Activated CD4-positive, alpha-beta memory T cell treated with anti-CD3 and anti-CD28 coated beads for 36 hours (primary cell): ENCODE results near the gene PXYLP1. TPM values are rescaled to one million over a fixed set of nuclear protein-coding genes. Genes with fewer than 3 reads are reported as not detected.

Source experiments
- CTCF ChIA-PET: fragments of 350-600 bp; sonication (Branson Sonifier 250); formaldehyde crosslinking; loops from one replicate; lab custom pipeline; 2021; ENCODE audit warnings: antibody characterized with exemption, inconsistent platforms; lab: Charles Lee
- POLR2A ChIA-PET: fragments of 350-600 bp; sonication (Branson Sonifier 250); formaldehyde crosslinking; loops from one replicate; lab custom pipeline; 2021; ENCODE audit warnings: antibody characterized with exemption; lab: Charles Lee
- DNase-seq: peaks from one replicate; pipeline ENCODE4 v3.0.0-alpha.2; 2020
- H3K27ac Mint-ChIP-seq: one replicate; pipeline ENCODE4 v1.8.0; 2021; ENCODE audit warnings: mixed read lengths
- H3K27me3 Mint-ChIP-seq: one replicate; pipeline ENCODE4 v1.8.0; 2021; ENCODE audit warnings: mixed read lengths
- H3K36me3 Mint-ChIP-seq: one replicate; pipeline ENCODE4 v1.8.0; 2021; ENCODE audit warnings: mixed read lengths
- H3K4me1 Mint-ChIP-seq: one replicate; pipeline ENCODE4 v1.8.0; 2021; ENCODE audit warnings: low read depth, mixed read lengths
- H3K4me3 Mint-ChIP-seq: one replicate; pipeline ENCODE4 v1.8.0; 2021; ENCODE audit warnings: mild to moderate bottlenecking, mixed read lengths
- H3K9me3 Mint-ChIP-seq: one replicate; pipeline ENCODE4 v1.8.0; 2021; ENCODE audit warnings: mixed read lengths
- intact Hi-C: fragments of 100-400 bp; cut with micrococcal nuclease; formaldehyde crosslinking; loops from one replicate; pipeline ENCODE4 v1.15.1; 2023
- total RNA-seq, 2 experiments: library from RNA; stranded (reverse); gene quantifications; one replicate each; pipeline ENCODE4 v1.2.3, GENCODE V29; 2021

Gene PXYLP1
- total RNA-seq, 2 experiments from 2014 or later = 9.0 to 11.6 TPM

GRCh38 chr3:141332416-141332815 lies 100.8 kb downstream of the PXYLP1 start:
- H3K9me3 Mint-ChIP-seq = no peaks in the 10 kb centered on the region
- H3K36me3 Mint-ChIP-seq = no peaks in the 10 kb centered on the region
- H3K4me1 Mint-ChIP-seq = peaks cover 16% of the 10 kb centered on the region
- no peak for DNase-seq
- no peaks in the 10 kb centered on the region for H3K27me3 Mint-ChIP-seq
- intact Hi-C loops = no loop called here
- ChIA-PET POLR2A (no interaction called here), CTCF (interaction anchor here (1.3 kb wide), 1 partner anchor 27 kb away, joined by 3 read pairs; no protein-coding TSS in a partner anchor)
- no peak overlapping the region for H3K27ac Mint-ChIP-seq
- H3K4me3 Mint-ChIP-seq = no peak overlapping the region

DNA sequence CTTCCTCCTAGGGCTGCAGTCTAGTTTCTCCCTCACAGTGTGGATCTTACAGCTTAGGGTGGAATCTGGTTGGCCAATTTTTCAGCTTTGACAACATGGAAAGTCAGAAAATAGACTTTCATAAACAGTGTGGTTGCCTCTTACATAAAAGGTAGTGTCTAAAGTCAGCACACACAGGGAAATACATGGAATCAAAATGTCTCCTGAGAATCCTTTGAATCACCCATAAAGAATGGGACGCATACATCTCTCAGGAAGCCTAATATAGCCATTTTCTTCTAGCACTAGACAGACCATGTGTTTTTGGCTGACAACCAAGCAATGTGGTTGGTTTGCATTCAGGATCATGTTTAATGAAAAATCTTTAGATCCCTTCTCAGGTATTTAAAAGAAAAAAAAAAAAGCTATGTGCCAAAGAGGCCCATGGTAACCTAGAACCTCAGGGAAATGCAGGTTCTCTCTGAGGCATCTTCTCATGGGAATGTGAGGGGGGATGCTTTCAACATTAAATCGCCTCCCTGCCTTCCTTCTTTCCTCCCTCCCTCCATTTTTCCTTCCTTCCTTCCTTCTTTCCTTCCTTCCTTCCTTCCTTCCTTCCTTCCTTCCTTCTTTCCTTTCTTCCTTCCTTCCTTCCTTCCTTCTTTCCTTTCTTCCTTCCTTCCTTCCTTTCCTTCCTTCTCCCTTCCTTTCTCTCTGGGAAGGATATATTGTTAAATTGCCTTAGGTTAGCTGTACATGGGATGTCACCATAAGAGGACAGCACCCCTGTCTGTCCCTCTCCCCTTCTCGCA lies 102.4 kb downstream of the PXYLP1 start:
- Mint-ChIP-seq H3K9me3 (no peaks in the 10 kb centered on the region), H3K27me3 (no peaks in the 10 kb centered on the region), H3K27ac (no peak overlapping the region), H3K4me3 (no peak overlapping the region), H3K36me3 (no peaks in the 10 kb centered on the region), H3K4me1 (peaks cover 3% of the 10 kb centered on the region)
- no peak for DNase-seq
- ChIA-PET POLR2A (no interaction called here), CTCF (interaction anchor here (1.2 kb wide), 1 partner anchor 121 kb away, joined by 3 read pairs; no protein-coding TSS in a partner anchor)
- intact Hi-C loops = no loop called here

GRCh38 chr3:141334627-141335250 lies 103.1 kb downstream of the PXYLP1 start:
- H3K36me3 Mint-ChIP-seq = no peaks in the 10 kb centered on the region
- intact Hi-C loops = no loop called here
- DNase-seq = no peak
- H3K27ac Mint-ChIP-seq = no peak overlapping the region
- ChIA-PET POLR2A (no interaction called here), CTCF (no interaction called here)
- no peaks in the 10 kb centered on the region for H3K27me3 Mint-ChIP-seq
- peaks cover 3% of the 10 kb centered on the region for H3K4me1 Mint-ChIP-seq
- no peaks in the 10 kb centered on the region for H3K9me3 Mint-ChIP-seq
- H3K4me3 Mint-ChIP-seq = no peak overlapping the region

DNA sequence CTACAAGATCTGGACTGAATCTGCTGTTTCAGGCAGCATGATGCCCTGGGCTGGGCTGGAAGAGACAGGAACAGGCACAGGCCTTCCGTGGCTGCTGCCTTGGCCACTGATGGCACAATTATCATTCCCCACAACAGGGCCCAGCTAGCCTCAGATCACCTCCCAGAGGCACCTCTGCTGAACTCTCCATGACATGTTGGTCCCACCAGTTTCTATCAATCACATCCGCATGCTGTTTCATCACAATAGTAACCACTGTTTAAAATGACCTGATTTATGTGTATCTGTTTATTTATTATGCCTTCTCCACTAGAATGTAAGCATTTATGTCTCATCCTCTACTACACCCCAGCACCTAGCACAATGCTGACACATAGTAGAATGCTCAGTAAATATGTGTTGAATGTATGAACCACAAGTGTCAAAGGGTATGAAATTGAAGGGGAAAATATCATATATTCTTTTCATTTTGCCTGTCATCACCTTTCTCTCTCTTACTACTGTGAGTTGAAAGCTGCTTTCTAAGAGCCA lies 104.0 kb downstream of the PXYLP1 start:
- Mint-ChIP-seq H3K4me3 (no peak overlapping the region), H3K27me3 (no peaks in the 10 kb centered on the region)
- POLR2A ChIA-PET = no interaction called here

DNA sequence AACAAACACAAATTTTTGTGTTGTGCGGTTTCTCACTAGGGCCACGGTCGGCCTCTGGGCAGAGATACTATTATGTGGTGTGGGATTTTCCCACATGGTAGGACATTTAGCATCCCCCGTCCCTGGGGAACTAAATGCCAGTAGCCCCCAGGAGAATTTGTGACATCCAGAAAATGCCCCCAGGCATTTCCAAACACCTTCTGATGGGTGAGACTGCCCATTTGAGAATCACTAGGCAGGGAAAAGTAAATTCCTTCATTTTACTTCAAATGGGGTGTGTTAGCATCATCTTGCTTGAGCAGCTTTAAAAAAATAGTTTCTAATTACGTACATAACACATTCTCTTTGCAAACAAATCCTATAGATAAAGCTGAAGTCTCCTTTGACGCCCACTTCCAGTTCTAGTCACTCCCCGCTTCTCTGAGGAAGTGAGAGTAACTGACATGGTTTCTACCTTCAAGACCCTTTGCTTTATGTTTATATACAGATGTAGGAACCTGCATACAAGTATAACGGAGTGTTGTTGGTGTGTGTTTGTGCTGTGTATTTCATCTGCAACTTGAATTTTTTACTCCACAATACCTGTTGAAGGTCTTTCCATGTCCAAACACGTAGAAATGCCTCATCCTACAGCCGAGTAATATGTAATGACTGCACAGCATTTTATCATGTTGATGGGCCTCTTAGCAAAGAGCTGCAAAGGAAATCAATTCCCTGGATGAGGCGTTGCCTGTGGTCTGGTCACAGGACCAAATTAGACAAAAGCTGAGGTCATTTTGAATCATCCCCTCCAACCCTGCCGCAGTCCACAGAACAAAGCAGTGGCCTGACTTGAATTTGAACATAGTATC lies 105.3 kb downstream of the PXYLP1 start:
- DNase-seq = no peak
- intact Hi-C loops = no loop called here
- ChIA-PET CTCF (interaction anchor here (0.9 to 1.7 kb wide), 4 partner anchors 8 to 118 kb away, joined by 3 to 7 read pairs (median 4); no protein-coding TSS in a partner anchor), POLR2A (no interaction called here)
- H3K36me3 Mint-ChIP-seq = no peaks in the 10 kb centered on the region
- H3K27ac Mint-ChIP-seq = no peak overlapping the region
- no peaks in the 10 kb centered on the region for H3K27me3 Mint-ChIP-seq
- peaks cover 3% of the 10 kb centered on the region for H3K4me1 Mint-ChIP-seq
- no peak overlapping the region for H3K4me3 Mint-ChIP-seq
- no peaks in the 10 kb centered on the region for H3K9me3 Mint-ChIP-seq

More for the DNA sequence above, 104.0 kb downstream of the PXYLP1 start:
- peaks cover 3% of the 10 kb centered on the region for H3K4me1 Mint-ChIP-seq
- H3K9me3 Mint-ChIP-seq = no peaks in the 10 kb centered on the region
- H3K36me3 Mint-ChIP-seq = no peaks in the 10 kb centered on the region
- intact Hi-C loops = no loop called here
- CTCF ChIA-PET = interaction anchor here (0.9 to 1.7 kb wide), 2 partner anchors 9 to 25 kb away, joined by 5 to 7 read pairs; no protein-coding TSS in a partner anchor
- no peak overlapping the region for H3K27ac Mint-ChIP-seq
- DNase-seq = no peak

DNA sequence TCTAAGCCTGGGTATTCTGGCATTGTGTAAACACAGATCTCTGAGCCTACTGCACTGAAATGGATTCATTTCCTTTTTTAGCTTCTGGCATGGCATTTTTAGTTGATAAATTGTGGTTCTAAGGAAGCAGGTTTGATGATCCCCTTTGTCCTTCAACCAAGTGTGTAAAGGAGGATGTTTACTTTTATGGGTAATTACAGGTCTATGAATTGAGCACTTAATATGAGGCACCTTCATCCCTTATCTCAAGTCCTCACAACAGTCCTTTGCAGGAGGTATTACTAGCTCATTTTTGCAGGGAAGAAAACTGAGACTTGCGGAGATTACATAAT lies 105.9 kb downstream of the PXYLP1 start:
- Mint-ChIP-seq H3K4me3 (no peak overlapping the region), H3K36me3 (no peaks in the 10 kb centered on the region), H3K27ac (no peak overlapping the region), H3K9me3 (no peaks in the 10 kb centered on the region), H3K4me1 (no peaks in the 10 kb centered on the region), H3K27me3 (no peaks in the 10 kb centered on the region)
- no peak for DNase-seq
- CTCF ChIA-PET = interaction anchor here (1.1 to 1.4 kb wide), 2 partner anchors 26 to 117 kb away, joined by 3 to 4 read pairs; no protein-coding TSS in a partner anchor
- intact Hi-C loops = no loop called here
- POLR2A ChIA-PET = no interaction called here

DNA sequence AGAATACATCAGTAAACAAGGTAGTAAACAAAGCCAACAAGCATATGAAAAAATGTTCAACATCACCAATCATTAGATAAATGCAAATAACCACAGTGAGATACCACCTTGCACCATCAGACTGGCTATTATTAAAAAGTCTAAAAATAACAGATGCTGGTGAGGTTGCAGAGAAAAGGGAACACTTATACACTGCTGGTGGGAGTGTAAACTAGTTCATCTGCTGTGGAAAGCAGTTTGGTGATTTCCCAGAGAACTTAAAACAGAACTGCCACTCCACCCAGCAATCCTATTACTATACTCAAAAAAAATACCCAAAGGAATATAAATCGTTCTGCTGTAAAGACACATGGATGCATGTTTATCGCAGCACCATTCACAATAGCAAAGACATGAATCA lies 106.4 kb downstream of the PXYLP1 start:
- intact Hi-C loops = no loop called here
- POLR2A ChIA-PET = no interaction called here
- CTCF ChIA-PET = interaction anchor here (1.4 kb wide), 1 partner anchor 27 kb away, joined by 3 read pairs; no protein-coding TSS in a partner anchor
- no peak overlapping the region for H3K4me3 Mint-ChIP-seq
- no peaks in the 10 kb centered on the region for H3K9me3 Mint-ChIP-seq
- DNase-seq = no peak
- H3K27me3 Mint-ChIP-seq = no peaks in the 10 kb centered on the region
- H3K4me1 Mint-ChIP-seq = no peaks in the 10 kb centered on the region
- no peak overlapping the region for H3K27ac Mint-ChIP-seq
- no peaks in the 10 kb centered on the region for H3K36me3 Mint-ChIP-seq

DNA sequence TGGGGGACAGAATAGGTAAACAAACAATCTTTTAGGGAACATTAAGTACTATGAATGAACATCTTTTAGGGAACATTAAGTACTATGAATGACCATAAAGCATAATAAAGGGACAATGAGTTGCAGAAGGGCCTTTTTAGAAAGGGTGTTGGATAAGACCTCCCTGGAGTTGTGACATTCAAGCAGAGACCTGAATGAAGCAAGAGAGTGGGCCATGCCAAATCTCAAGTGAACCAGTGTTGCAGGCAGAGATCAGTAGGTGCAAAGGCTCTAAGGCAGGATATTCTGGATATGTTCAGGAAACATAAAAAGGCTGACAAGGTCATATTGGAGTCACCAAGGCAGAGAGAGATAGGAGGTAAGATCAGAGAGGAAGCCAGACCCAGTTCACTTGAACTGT lies 107.3 kb downstream of the PXYLP1 start:
- POLR2A ChIA-PET = no interaction called here
- no peak overlapping the region for H3K27ac Mint-ChIP-seq
- intact Hi-C loops = no loop called here
- H3K27me3 Mint-ChIP-seq = no peaks in the 10 kb centered on the region
- CTCF ChIA-PET = no interaction called here
- no peak for DNase-seq
- no peak overlapping the region for H3K4me3 Mint-ChIP-seq
- H3K36me3 Mint-ChIP-seq = no peaks in the 10 kb centered on the region
- no peaks in the 10 kb centered on the region for H3K4me1 Mint-ChIP-seq
- no peaks in the 10 kb centered on the region for H3K9me3 Mint-ChIP-seq

DNA sequence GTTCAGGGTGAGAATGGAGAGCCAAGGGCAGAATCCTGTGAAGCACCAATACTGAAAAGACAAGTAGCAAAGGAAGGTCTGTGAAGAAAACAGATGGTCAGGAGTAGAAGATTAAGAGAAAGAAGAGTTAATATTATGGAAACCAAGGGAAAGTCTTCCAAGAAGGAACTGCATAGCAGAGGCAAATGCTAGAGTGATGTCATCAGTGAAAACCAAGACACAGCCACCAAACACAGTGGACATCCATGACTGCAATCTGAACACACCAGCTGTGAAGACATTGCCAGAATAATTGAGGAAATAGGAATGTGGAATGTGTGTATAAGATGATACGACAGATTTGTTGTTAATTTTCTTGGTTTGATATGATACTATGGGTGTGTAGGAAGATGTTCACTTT lies 109.9 kb downstream of the PXYLP1 start:
- DNase-seq = no peak
- H3K27me3 Mint-ChIP-seq = no peaks in the 10 kb centered on the region
- H3K9me3 Mint-ChIP-seq = no peaks in the 10 kb centered on the region
- CTCF ChIA-PET = no interaction called here
- no peak overlapping the region for H3K4me3 Mint-ChIP-seq
- H3K36me3 Mint-ChIP-seq = no peaks in the 10 kb centered on the region
- POLR2A ChIA-PET = no interaction called here
- no peaks in the 10 kb centered on the region for H3K4me1 Mint-ChIP-seq
- intact Hi-C loops = no loop called here
- no peak overlapping the region for H3K27ac Mint-ChIP-seq

GRCh38 chr3:141342386-141342785 lies 110.8 kb downstream of the PXYLP1 start:
- no peaks in the 10 kb centered on the region for H3K36me3 Mint-ChIP-seq
- no peaks in the 10 kb centered on the region for H3K4me1 Mint-ChIP-seq
- H3K9me3 Mint-ChIP-seq = no peaks in the 10 kb centered on the region
- DNase-seq = no peak
- ChIA-PET CTCF (interaction anchor here (0.7 to 0.8 kb wide), 2 partner anchors 18 to 90 kb away, joined by 3 read pairs; no protein-coding TSS in a partner anchor), POLR2A (no interaction called here)
- intact Hi-C loops = no loop called here
- no peaks in the 10 kb centered on the region for H3K27me3 Mint-ChIP-seq
- H3K27ac Mint-ChIP-seq = no peak overlapping the region
- H3K4me3 Mint-ChIP-seq = no peak overlapping the region

DNA sequence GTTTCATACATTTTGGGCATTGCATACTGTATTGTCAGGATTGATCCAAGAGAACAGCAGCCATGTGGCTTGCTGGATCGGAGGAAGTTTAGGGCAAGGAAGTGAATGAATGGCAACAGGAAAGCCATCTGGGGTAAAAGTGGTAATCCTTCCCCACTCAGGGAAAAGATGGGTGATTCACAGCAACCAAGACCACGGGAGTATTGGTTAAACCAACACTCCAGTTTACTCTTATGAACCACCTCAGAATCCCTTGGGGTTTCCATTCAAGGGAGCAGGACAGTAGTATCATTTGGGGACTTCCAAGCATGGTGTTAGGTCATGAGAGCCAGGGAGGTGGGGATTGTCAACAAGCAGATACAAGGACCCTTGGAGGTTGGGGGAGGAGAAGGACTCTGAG lies 111.5 kb downstream of the PXYLP1 start:
- no peak for DNase-seq
- intact Hi-C loops = no loop called here
- Mint-ChIP-seq H3K36me3 (no peaks in the 10 kb centered on the region), H3K27ac (no peak overlapping the region), H3K4me3 (no peak overlapping the region), H3K4me1 (no peaks in the 10 kb centered on the region), H3K27me3 (no peaks in the 10 kb centered on the region), H3K9me3 (no peaks in the 10 kb centered on the region)
- CTCF ChIA-PET = interaction anchor here (0.7 to 0.8 kb wide), 2 partner anchors 17 to 90 kb away, joined by 3 read pairs; no protein-coding TSS in a partner anchor
- POLR2A ChIA-PET = no interaction called here

GRCh38 chr3:141343865-141344271 lies 112.2 kb downstream of the PXYLP1 start:
- H3K4me3 Mint-ChIP-seq = no peak overlapping the region
- no peak for DNase-seq
- CTCF ChIA-PET = no interaction called here
- no peak overlapping the region for H3K27ac Mint-ChIP-seq
- POLR2A ChIA-PET = no interaction called here
- no peaks in the 10 kb centered on the region for H3K27me3 Mint-ChIP-seq
- intact Hi-C loops = no loop called here
- H3K4me1 Mint-ChIP-seq = no peaks in the 10 kb centered on the region
- no peaks in the 10 kb centered on the region for H3K36me3 Mint-ChIP-seq
- H3K9me3 Mint-ChIP-seq = no peaks in the 10 kb centered on the region
